GM12864 (cell line): ENCODE data around the gene PRKG1.

Experiments
- DNase-seq: peaks from one replicate; pipeline ENCODE4 v3.0.0-alpha.2; 2011; ENCODE audit warnings: low read depth
- H3K4me3 ChIP-seq: 2 replicates; pipeline ENCODE4 v1.5.1; 2011; ENCODE audit warnings: mild to moderate bottlenecking, low read depth, low read length, control low read depth
- CTCF ChIP-seq: IDR thresholded peaks from 2 replicates; pipeline ENCODE4 v1.5.1; 2011; ENCODE audit warnings: low read depth, mild to moderate bottlenecking, moderate library complexity, low read length, control low read depth, inconsistent platforms; ENCODE audit errors: missing control alignments

PRKG1 gene

GRCh38 chr10:51397695-51398094 is 323.4 kb downstream of the PRKG1 start:
- no peak for DNase-seq
- H3K4me3 ChIP-seq: no peak overlapping the region
- no peak for TF ChIP-seq CTCF

GRCh38 chr10:51399840-51400239 is 325.6 kb downstream of the PRKG1 start:
- TF ChIP-seq CTCF: no peak
- no peak overlapping the region for H3K4me3 ChIP-seq
- no peak for DNase-seq

- DNase-seq: no peak
- no peak for TF ChIP-seq CTCF
- H3K4me3 ChIP-seq: no peak overlapping the region
These were observed 326.3 kb downstream of the PRKG1 start for GRCh38 chr10:51400392-51401096.

- no peak overlapping the region for H3K4me3 ChIP-seq
- TF ChIP-seq CTCF: no peak
- DNase-seq: no peak
These were observed 329.2 kb downstream of the PRKG1 start for GRCh38 chr10:51403521-51403920.

- TF ChIP-seq CTCF: no peak
- H3K4me3 ChIP-seq: no peak overlapping the region
- no peak for DNase-seq
These were observed 331.5 kb downstream of the PRKG1 start for GRCh38 chr10:51405580-51406351.

GRCh38 chr10:51406581-51406980 is 332.3 kb downstream of the PRKG1 start:
- no peak for DNase-seq

More at GRCh38 chr10:51406581-51406980, 332.3 kb downstream of the PRKG1 start:
- H3K4me3 ChIP-seq: no peak overlapping the region
- no peak for TF ChIP-seq CTCF
